HFFc6 (cell line): ENCODE results near the gene STK39. TPM values are rescaled to one million over a fixed set of nuclear protein-coding genes. Genes with fewer than 3 reads are reported as not detected.

ENCODE experiments used
- DNase-seq: peaks from one replicate; pipeline ENCODE4 v3.0.0-alpha.2; 2018
- H3K27ac Mint-ChIP-seq: 2 replicates; pipeline ENCODE4 v1.8.0; 2020; ENCODE audit warnings: mild to moderate bottlenecking, mixed read lengths
- H3K27me3 Mint-ChIP-seq: 2 replicates; pipeline ENCODE4 v1.8.0; 2021; ENCODE audit warnings: mild to moderate bottlenecking, moderate library complexity, mixed read lengths; ENCODE audit not compliant: insufficient read depth
- H3K36me3 Mint-ChIP-seq: 2 replicates; pipeline ENCODE4 v1.8.0; 2021; ENCODE audit warnings: low read depth, mixed read lengths
- H3K4me1 Mint-ChIP-seq: 2 replicates; pipeline ENCODE4 v1.8.0; 2020; ENCODE audit warnings: low read depth, mixed read lengths
- H3K4me3 Mint-ChIP-seq: 2 replicates; pipeline ENCODE4 v1.8.0; 2020; ENCODE audit warnings: mild to moderate bottlenecking, moderate library complexity, mixed read lengths
- H3K9me3 Mint-ChIP-seq: 2 replicates; pipeline ENCODE4 v1.8.0; 2020; ENCODE audit warnings: mild to moderate bottlenecking, mixed read lengths
- total RNA-seq, 6 experiments: library from RNA; stranded (reverse); fragmentation: NEBNext Ultra II Directional; extraction: Animal tissue kit (Norgen Biotek cat#: 25700); gene quantifications; 2 replicates in 1 of 6; 3 replicates in 5 of 6; pipeline ENCODE4 v1.2.3, GENCODE V29; 2021
- TF ChIP-seq, protein P1 (sequence below): fragments of 200-600 bp; sonication (generic); IDR thresholded peaks from 2 replicates; pipeline ENCODE4 v1.5.0; 2021; ENCODE audit warnings: antibody characterized with exemption, mild to moderate bottlenecking

STK39 gene
- total RNA-seq, 6 experiments from 2014 or later = 27.7 to 36.4 (median 33.4) TPM

DNA sequence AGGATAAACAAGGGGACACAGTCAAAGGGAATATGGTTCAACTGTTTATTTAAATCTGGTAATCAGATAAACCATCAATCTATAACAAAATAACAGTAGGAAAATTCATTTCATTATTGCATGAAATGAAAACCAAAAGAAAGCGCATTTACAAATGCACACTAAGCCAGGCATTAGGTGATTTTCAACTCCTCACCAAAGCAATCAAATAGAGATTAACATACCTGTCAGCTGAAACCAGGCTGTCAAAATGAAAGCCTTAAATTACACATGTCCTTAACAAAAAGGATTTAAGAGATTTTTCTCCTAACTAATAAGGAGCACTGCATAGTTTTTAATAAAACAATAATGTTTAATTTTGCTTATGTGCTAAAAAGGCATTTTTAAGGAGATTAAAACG, 23.0 kb downstream of the STK39 start:
- no peaks in the 10 kb centered on the region for H3K9me3 Mint-ChIP-seq
- no peaks in the 10 kb centered on the region for H3K27me3 Mint-ChIP-seq
- TF ChIP-seq, protein P1, sequence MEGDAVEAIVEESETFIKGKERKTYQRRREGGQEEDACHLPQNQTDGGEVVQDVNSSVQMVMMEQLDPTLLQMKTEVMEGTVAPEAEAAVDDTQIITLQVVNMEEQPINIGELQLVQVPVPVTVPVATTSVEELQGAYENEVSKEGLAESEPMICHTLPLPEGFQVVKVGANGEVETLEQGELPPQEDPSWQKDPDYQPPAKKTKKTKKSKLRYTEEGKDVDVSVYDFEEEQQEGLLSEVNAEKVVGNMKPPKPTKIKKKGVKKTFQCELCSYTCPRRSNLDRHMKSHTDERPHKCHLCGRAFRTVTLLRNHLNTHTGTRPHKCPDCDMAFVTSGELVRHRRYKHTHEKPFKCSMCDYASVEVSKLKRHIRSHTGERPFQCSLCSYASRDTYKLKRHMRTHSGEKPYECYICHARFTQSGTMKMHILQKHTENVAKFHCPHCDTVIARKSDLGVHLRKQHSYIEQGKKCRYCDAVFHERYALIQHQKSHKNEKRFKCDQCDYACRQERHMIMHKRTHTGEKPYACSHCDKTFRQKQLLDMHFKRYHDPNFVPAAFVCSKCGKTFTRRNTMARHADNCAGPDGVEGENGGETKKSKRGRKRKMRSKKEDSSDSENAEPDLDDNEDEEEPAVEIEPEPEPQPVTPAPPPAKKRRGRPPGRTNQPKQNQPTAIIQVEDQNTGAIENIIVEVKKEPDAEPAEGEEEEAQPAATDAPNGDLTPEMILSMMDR = no peak
- H3K27ac Mint-ChIP-seq = no peak overlapping the region
- H3K4me1 Mint-ChIP-seq = peaks cover 27% of the 10 kb centered on the region
- no peak for DNase-seq
- H3K36me3 Mint-ChIP-seq = no peaks in the 10 kb centered on the region
- no peak overlapping the region for H3K4me3 Mint-ChIP-seq

DNA sequence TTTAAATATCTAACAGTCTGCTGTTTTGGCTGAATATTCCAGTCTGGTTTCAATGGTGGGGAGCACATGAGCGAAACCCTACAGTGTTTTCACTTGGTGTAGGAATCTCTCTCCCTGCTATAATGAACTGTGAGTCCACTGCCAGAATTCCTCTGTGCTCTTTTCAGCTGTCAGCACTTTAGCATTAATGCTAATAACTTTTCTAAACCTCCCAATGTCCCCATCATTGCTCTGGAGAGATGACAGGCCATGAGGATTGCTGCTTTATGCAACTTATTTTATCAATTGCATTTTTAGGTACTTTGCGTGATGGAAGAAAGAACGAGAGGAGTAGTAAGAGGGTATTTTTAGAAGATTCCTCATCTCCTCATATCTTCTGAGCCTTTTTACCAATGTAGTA, 25.3 kb downstream of the STK39 start:
- no peak overlapping the region for H3K4me3 Mint-ChIP-seq
- H3K9me3 Mint-ChIP-seq = no peaks in the 10 kb centered on the region
- no peaks in the 10 kb centered on the region for H3K36me3 Mint-ChIP-seq
- peaks cover 42% of the 10 kb centered on the region for H3K4me1 Mint-ChIP-seq
- H3K27ac Mint-ChIP-seq = no peak overlapping the region
- TF ChIP-seq, protein P1 = no peak
- H3K27me3 Mint-ChIP-seq = no peaks in the 10 kb centered on the region
- DNase-seq = no peak

GRCh38 chr2:168220965-168221819, 26.2 kb downstream of the STK39 start:
- Mint-ChIP-seq H3K27me3 (no peaks in the 10 kb centered on the region), H3K4me1 (peaks cover 51% of the 10 kb centered on the region), H3K27ac (no peak overlapping the region; the same call in 1 of the 2 replicates), H3K36me3 (no peaks in the 10 kb centered on the region), H3K9me3 (no peaks in the 10 kb centered on the region), H3K4me3 (no peak overlapping the region)
- no peak for DNase-seq
- TF ChIP-seq, protein P1 = no peak

DNA sequence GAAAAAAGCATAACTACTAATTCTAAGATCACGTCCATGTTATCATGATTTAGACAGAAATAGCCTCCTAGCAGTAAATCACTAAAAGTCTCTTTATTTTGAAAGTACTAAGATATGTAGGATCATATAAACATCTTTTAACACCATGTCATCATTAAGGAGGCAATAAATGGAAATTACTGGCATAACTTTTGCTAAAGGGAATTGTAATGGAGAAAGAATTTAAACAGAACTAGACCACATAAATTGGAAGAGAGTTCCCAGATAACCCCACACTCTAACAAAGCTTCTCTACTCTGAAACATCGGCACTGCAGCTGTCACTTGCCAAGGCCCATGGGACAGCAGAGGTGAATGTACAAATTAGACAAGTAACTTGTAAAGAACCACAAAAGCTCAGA, 29.5 kb downstream of the STK39 start:
- Mint-ChIP-seq H3K4me3 (no peak overlapping the region), H3K9me3 (no peaks in the 10 kb centered on the region), H3K4me1 (peaks cover 66% of the 10 kb centered on the region), H3K36me3 (peaks cover 6% of the 10 kb centered on the region; the same call in 1 of the 2 replicates), H3K27ac (peak overlapping the region; percentile 27; the same call in 1 of the 2 replicates), H3K27me3 (no peaks in the 10 kb centered on the region)
- TF ChIP-seq, protein P1 = no peak
- DNase-seq = no peak

GRCh38 chr2:168216351-168217005, 30.9 kb downstream of the STK39 start:
- no peaks in the 10 kb centered on the region for H3K27me3 Mint-ChIP-seq
- TF ChIP-seq, protein P1 = no peak
- DNase-seq = peak; percentile 34
- peaks cover 6% of the 10 kb centered on the region; the same call in 1 of the 2 replicates for H3K36me3 Mint-ChIP-seq
- H3K9me3 Mint-ChIP-seq = no peaks in the 10 kb centered on the region
- no peak overlapping the region for H3K4me3 Mint-ChIP-seq
- no peak overlapping the region for H3K27ac Mint-ChIP-seq
- peaks cover 74% of the 10 kb centered on the region for H3K4me1 Mint-ChIP-seq
